ENCODE data around the gene GRM7.

The GRM7 gene

DNA sequence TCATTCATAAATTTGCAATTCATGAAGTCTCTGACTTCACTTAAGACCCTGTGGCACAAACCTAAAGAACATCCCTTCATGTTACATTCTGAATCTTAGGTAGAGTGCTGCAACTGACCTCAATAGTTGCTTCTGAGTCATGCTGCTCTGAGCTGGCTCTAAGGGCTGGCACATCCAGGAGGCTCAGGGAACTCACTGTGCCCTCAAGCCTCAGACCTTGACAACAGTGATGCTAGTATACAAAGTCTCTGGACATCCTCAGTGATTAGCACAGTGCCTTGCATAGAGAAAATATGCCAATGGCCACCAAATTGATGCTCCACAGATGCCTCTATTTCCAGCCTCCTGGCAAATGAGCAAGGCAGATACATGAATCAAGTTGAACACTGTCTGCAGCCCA, 899.8 kb downstream of the GRM7 start:
- Histone ChIP-seq H3K27ac (ENCODE audit: poor library complexity, severe bottlenecking) (no peak overlapping the region), H3K9me3 (ENCODE audit: severe bottlenecking) (peaks cover 1% of the 10 kb centered on the region), H3K27me3 (ENCODE audit: insufficient read depth, poor library complexity, severe bottlenecking) (no peaks in the 10 kb centered on the region), H3K4me1 (ENCODE audit: insufficient read depth, poor library complexity, severe bottlenecking) (no peaks in the 10 kb centered on the region), H3K4me3 (ENCODE audit: severe bottlenecking) (no peak overlapping the region), H3K36me3 (ENCODE audit: low read depth) (no peaks in the 10 kb centered on the region)
- no peak for ATAC-seq (ENCODE audit: low read depth)
- TF ChIP-seq, protein P1, sequence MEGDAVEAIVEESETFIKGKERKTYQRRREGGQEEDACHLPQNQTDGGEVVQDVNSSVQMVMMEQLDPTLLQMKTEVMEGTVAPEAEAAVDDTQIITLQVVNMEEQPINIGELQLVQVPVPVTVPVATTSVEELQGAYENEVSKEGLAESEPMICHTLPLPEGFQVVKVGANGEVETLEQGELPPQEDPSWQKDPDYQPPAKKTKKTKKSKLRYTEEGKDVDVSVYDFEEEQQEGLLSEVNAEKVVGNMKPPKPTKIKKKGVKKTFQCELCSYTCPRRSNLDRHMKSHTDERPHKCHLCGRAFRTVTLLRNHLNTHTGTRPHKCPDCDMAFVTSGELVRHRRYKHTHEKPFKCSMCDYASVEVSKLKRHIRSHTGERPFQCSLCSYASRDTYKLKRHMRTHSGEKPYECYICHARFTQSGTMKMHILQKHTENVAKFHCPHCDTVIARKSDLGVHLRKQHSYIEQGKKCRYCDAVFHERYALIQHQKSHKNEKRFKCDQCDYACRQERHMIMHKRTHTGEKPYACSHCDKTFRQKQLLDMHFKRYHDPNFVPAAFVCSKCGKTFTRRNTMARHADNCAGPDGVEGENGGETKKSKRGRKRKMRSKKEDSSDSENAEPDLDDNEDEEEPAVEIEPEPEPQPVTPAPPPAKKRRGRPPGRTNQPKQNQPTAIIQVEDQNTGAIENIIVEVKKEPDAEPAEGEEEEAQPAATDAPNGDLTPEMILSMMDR (IDR thresholded peaks at IDR 0.05; ENCODE audit: poor library complexity, severe bottlenecking), result no peak
- DNase-seq (ENCODE audit: low spot score), result no peak

GRCh38 chr3:7764115-7764514, 903.2 kb downstream of the GRM7 start:
- Histone ChIP-seq H3K9me3 (ENCODE audit: severe bottlenecking) (peaks cover 1% of the 10 kb centered on the region), H3K4me1 (ENCODE audit: insufficient read depth, poor library complexity, severe bottlenecking) (no peaks in the 10 kb centered on the region), H3K27ac (ENCODE audit: poor library complexity, severe bottlenecking) (no peak overlapping the region), H3K36me3 (ENCODE audit: low read depth) (no peaks in the 10 kb centered on the region), H3K27me3 (ENCODE audit: insufficient read depth, poor library complexity, severe bottlenecking) (no peaks in the 10 kb centered on the region), H3K4me3 (ENCODE audit: severe bottlenecking) (no peak overlapping the region)
- ATAC-seq (ENCODE audit: low read depth) (no peak), DNase-seq (ENCODE audit: low spot score) (no peak)
- TF ChIP-seq, protein P1 (IDR thresholded peaks at IDR 0.05; ENCODE audit: poor library complexity, severe bottlenecking), result no peak

- no peak overlapping the region for H3K27ac ChIP-seq (ENCODE audit: poor library complexity, severe bottlenecking)
- no peak for DNase-seq (ENCODE audit: low spot score)
- no peak overlapping the region for H3K4me3 ChIP-seq (ENCODE audit: severe bottlenecking)
- ATAC-seq (ENCODE audit: low read depth), result no peak
- H3K27me3 ChIP-seq (ENCODE audit: insufficient read depth, poor library complexity, severe bottlenecking), result no peaks in the 10 kb centered on the region
- no peaks in the 10 kb centered on the region for H3K36me3 ChIP-seq (ENCODE audit: low read depth)
- peaks cover 1% of the 10 kb centered on the region for H3K9me3 ChIP-seq (ENCODE audit: severe bottlenecking)
- no peaks in the 10 kb centered on the region for H3K4me1 ChIP-seq (ENCODE audit: insufficient read depth, poor library complexity, severe bottlenecking)
- TF ChIP-seq, protein P1 (IDR thresholded peaks at IDR 0.05; ENCODE audit: poor library complexity, severe bottlenecking), result no peak
Observed at GRCh38 chr3:7766530-7766929, 905.6 kb downstream of the GRM7 start.

- Histone ChIP-seq H3K27me3 (ENCODE audit: insufficient read depth, poor library complexity, severe bottlenecking) (no peaks in the 10 kb centered on the region), H3K9me3 (ENCODE audit: severe bottlenecking) (no peaks in the 10 kb centered on the region), H3K4me3 (ENCODE audit: severe bottlenecking) (no peak overlapping the region), H3K36me3 (ENCODE audit: low read depth) (no peaks in the 10 kb centered on the region), H3K27ac (ENCODE audit: poor library complexity, severe bottlenecking) (no peak overlapping the region), H3K4me1 (ENCODE audit: insufficient read depth, poor library complexity, severe bottlenecking) (no peaks in the 10 kb centered on the region)
- ATAC-seq (ENCODE audit: low read depth) (no peak), DNase-seq (ENCODE audit: low spot score) (no peak)
- TF ChIP-seq, protein P1 (IDR thresholded peaks at IDR 0.05; ENCODE audit: poor library complexity, severe bottlenecking), result no peak
Observed at GRCh38 chr3:7779331-7779730, 918.4 kb downstream of the GRM7 start.

- TF ChIP-seq, protein P1 (IDR thresholded peaks at IDR 0.05; ENCODE audit: poor library complexity, severe bottlenecking), result no peak
- Histone ChIP-seq H3K27me3 (ENCODE audit: insufficient read depth, poor library complexity, severe bottlenecking) (no peaks in the 10 kb centered on the region), H3K9me3 (ENCODE audit: severe bottlenecking) (no peaks in the 10 kb centered on the region), H3K4me1 (ENCODE audit: insufficient read depth, poor library complexity, severe bottlenecking) (no peaks in the 10 kb centered on the region), H3K27ac (ENCODE audit: poor library complexity, severe bottlenecking) (no peak overlapping the region), H3K36me3 (ENCODE audit: low read depth) (no peaks in the 10 kb centered on the region), H3K4me3 (ENCODE audit: severe bottlenecking) (no peak overlapping the region)
- ATAC-seq (ENCODE audit: low read depth) (no peak), DNase-seq (ENCODE audit: low spot score) (no peak)
Observed at GRCh38 chr3:7781395-7781794, 920.5 kb downstream of the GRM7 start.

All from RWPE2 (cell line).